Left lobe of liver (tissue), 2 donors: ENCODE results near the gene CCDC160. TPM values are rescaled to one million over a fixed set of nuclear protein-coding genes. Genes with fewer than 3 reads are reported as not detected.
A peak's percentile ranks its signal among the peaks of the same experiment; 100 is the strongest.
"Not testable (repeated sequence)": the region's sequence is repeated elsewhere in the genome, so short reads cannot be mapped to it uniquely, and the experiment has no call there.

Experiments used
- ATAC-seq: fragments of 200-7000 bp; cut with Tn5 transposase; one replicate; pipeline ENCODE4 v1.9.1; 2020; ENCODE audit warnings: mild to moderate bottlenecking, moderate library complexity
- DNase-seq: peaks from one replicate; pipeline ENCODE4 v3.0.0-alpha.2; 2020; ENCODE audit warnings: low spot score
- total RNA-seq: library from RNA; stranded (reverse); gene quantifications from one replicate; pipeline ENCODE4 v1.2.1, GENCODE V29; 2021
- donor health status: DM: no; HTN: no; CAD: no; lungs with moderate emphysema.
- donor health status: DM: no; HTN: yes; CAD: no.

The CCDC160 gene
- total RNA-seq = not detected

GRCh38 chrX:134236626-134237614 is at the start of gene CCDC160:
TSS of gene CCDC160 (plus strand) at chrX:134237182. CDS start at chrX:134244801, 7,619 bp downstream.
- peak; percentile 58 for ATAC-seq
- DNase-seq = no peak

GRCh38 chrX:134191281-134191680 is 45.7 kb upstream of the CCDC160 start:
- ATAC-seq (no peak), DNase-seq (no peak)

GRCh38 chrX:134194915-134195314 is 42.1 kb upstream of the CCDC160 start:
- no peak for DNase-seq
- no peak for ATAC-seq

- ATAC-seq = no peak
- DNase-seq = no peak
Measured at GRCh38 chrX:134202561-134202960, 34.4 kb upstream of the CCDC160 start.

- DNase-seq = no peak
- ATAC-seq = no peak
Measured at GRCh38 chrX:134206221-134206620, 30.8 kb upstream of the CCDC160 start.

GRCh38 chrX:134210465-134210864 is 26.5 kb upstream of the CCDC160 start:
- ATAC-seq = no peak
- DNase-seq = no peak

GRCh38 chrX:134235236-134235635 is 1.7 kb upstream of the CCDC160 start:
- ATAC-seq (no peak), DNase-seq (no peak)

- not testable (repeated sequence) for DNase-seq, ATAC-seq
Measured at GRCh38 chrX:134238144-134238543, 1.2 kb downstream of the CCDC160 start.

GRCh38 chrX:134239016-134239415 is 2.0 kb downstream of the CCDC160 start:
- ATAC-seq = no peak
- no peak for DNase-seq

- no peak for ATAC-seq
Measured at GRCh38 chrX:134240209-134240608, 3.2 kb downstream of the CCDC160 start.

GRCh38 chrX:134241960-134242619 is 5.1 kb downstream of the CCDC160 start:
- no peak for ATAC-seq
- no peak for DNase-seq

More at GRCh38 chrX:134240209-134240608, 3.2 kb downstream of the CCDC160 start:
- DNase-seq = no peak

- no peak for ATAC-seq
- DNase-seq = no peak
Measured at GRCh38 chrX:134244043-134244442, 7.1 kb downstream of the CCDC160 start.

- no peak for DNase-seq
- ATAC-seq = no peak
Measured at GRCh38 chrX:134246282-134246681, 9.3 kb downstream of the CCDC160 start.

- DNase-seq = no peak
- no peak for ATAC-seq
Measured at GRCh38 chrX:134247492-134247891, 10.5 kb downstream of the CCDC160 start.

- ATAC-seq = no peak
- DNase-seq = no peak
Measured at GRCh38 chrX:134249241-134249640, 12.3 kb downstream of the CCDC160 start.

- DNase-seq (no peak), ATAC-seq (no peak)
Measured at GRCh38 chrX:134251241-134251640, 14.3 kb downstream of the CCDC160 start.

GRCh38 chrX:134254511-134254910 is 17.5 kb downstream of the CCDC160 start:
- DNase-seq = no peak

GRCh38 chrX:134255555-134255954 is 18.6 kb downstream of the CCDC160 start:
- no peak for ATAC-seq
- DNase-seq = no peak

More at GRCh38 chrX:134254511-134254910, 17.5 kb downstream of the CCDC160 start:
- ATAC-seq = no peak

GRCh38 chrX:134256684-134257083 is 19.7 kb downstream of the CCDC160 start:
- DNase-seq (no peak), ATAC-seq (no peak)

GRCh38 chrX:134258202-134258601 is 21.2 kb downstream of the CCDC160 start:
- ATAC-seq (no peak), DNase-seq (no peak)

GRCh38 chrX:134285934-134286333 is 49.0 kb downstream of the CCDC160 start:
- not testable (repeated sequence) for ATAC-seq, DNase-seq

GRCh38 chrX:134287346-134287745 is 50.4 kb downstream of the CCDC160 start:
- DNase-seq (no peak), ATAC-seq (no peak)
